Lung (tissue), 13 donors: ENCODE results near the gene ISM2. TPM values are rescaled to one million over a fixed set of nuclear protein-coding genes. Genes with fewer than 3 reads are reported as not detected.

Source experiments
- ATAC-seq: fragments of 200-7000 bp; cut with Tn5 transposase; one replicate; pipeline ENCODE4 v1.9.1; 2020; ENCODE audit warnings: moderate number of reproducible peaks; ENCODE audit not compliant: insufficient read depth, low FRiP score
- DNase-seq, 3 donors: peaks; one replicate each; pipeline ENCODE4 v3.0.0-alpha.2; 2013 to 2017
- H3K27ac ChIP-seq, 2 donors: one replicate each; pipeline ENCODE4 v1.5.1; 2013; ENCODE audit warnings: mild to moderate bottlenecking in 2 of 2, moderate library complexity in 2 of 2, control low read depth in 1 of 2, inconsistent platforms in 1 of 2, low read depth in 1 of 2, low read length in 1 of 2
- H3K27me3 ChIP-seq, 3 donors: one replicate each; pipeline ENCODE4 v1.5.1; 2013; ENCODE audit warnings: low read length in 2 of 3; ENCODE audit not compliant: control insufficient read depth in 3 of 3, insufficient read depth in 3 of 3
- H3K36me3 ChIP-seq, 4 donors: one replicate each; pipeline ENCODE4 v1.5.1; 2013; ENCODE audit warnings: low read length in 4 of 4, mild to moderate bottlenecking in 1 of 4, moderate library complexity in 1 of 4; ENCODE audit not compliant: control insufficient read depth in 4 of 4, insufficient read depth in 4 of 4
- H3K4me1 ChIP-seq, 5 donors: one replicate each; pipeline ENCODE4 v1.5.1; 2013; ENCODE audit warnings: low read length in 5 of 5, mild to moderate bottlenecking in 2 of 5, moderate library complexity in 1 of 5; ENCODE audit not compliant: control insufficient read depth in 5 of 5, insufficient read depth in 5 of 5
- H3K4me3 ChIP-seq: one replicate; pipeline ENCODE4 v1.5.1; 2013; ENCODE audit warnings: mild to moderate bottlenecking, control low read depth, moderate library complexity
- H3K9ac ChIP-seq, 2 donors: one replicate each; pipeline ENCODE4 v1.5.1; 2013; ENCODE audit warnings: low read length in 2 of 2, control low read depth in 1 of 2; ENCODE audit not compliant: insufficient read depth in 1 of 2
- H3K9me3 ChIP-seq, 4 donors: one replicate each; pipeline ENCODE4 v1.5.1; 2013; ENCODE audit warnings: low read length in 3 of 4, mild to moderate bottlenecking in 1 of 4, moderate library complexity in 1 of 4; ENCODE audit not compliant: control insufficient read depth in 4 of 4, insufficient read depth in 3 of 4
- CTCF ChIP-seq: IDR thresholded peaks from 2 replicates; pipeline ENCODE4 v1.5.1; 2012; ENCODE audit warnings: mild to moderate bottlenecking; ENCODE audit errors: control extremely low read depth, extremely low read depth
- WGBS, 2 donors: extraction: QIAGEN DNeasy Blood & Tissue Kit; methylation state at CpG; one replicate each; pipeline ENCODE4 v1.1.7; 2013; 5-methylcytosine and 5-hydroxymethylcytosine counted together
- polyA plus RNA-seq, 2 donors: library from polyadenylated mRNA; stranded (reverse); fragments of 200-250 nt; gene quantifications; one replicate each; pipeline ENCODE4 v1.2.1, GENCODE V29; 2013
- small RNA-seq: library from RNA; depleted of rRNA; stranded (forward); fragments of <200 nt; gene quantifications from one replicate; pipeline ENCODE3, GENCODE V24; 2014; ENCODE audit warnings: low replicate concordance
- total RNA-seq, 2 donors: library from RNA; depleted of rRNA in 1 of 2; stranded (reverse); fragments of >200 nt in 1 of 2; gene quantifications; one replicate each; pipeline ENCODE4 v1.2.1, GENCODE V29; 2014 to 2021
- donor health status: control.
- donor health status: control.
- donor health status: Bipolar disorder and iron deficiency.
- donor health status: healthy.
- donor health status: DM: yes; HTN: yes; CAD: no.

The ISM2 gene
- total and polyA plus RNA-seq, 4 donors = 0.02 TPM; not detected in 3

- DNase-seq = no peak
- no peak for ATAC-seq
- no peaks in the 10 kb centered on the region for H3K9me3 ChIP-seq
- 98% methylated on average over 3 of the region's 3 CpGs for WGBS, 2 donors
- no peaks in the 10 kb centered on the region for H3K4me1 ChIP-seq
- H3K36me3 ChIP-seq = peaks cover 21 to 38% (median 26%) of the 10 kb centered on the region in 4 donors
- H3K27me3 ChIP-seq = no peaks in the 10 kb centered on the region
- H3K9ac ChIP-seq = no peak overlapping the region
- no peak for TF ChIP-seq CTCF
- no peak overlapping the region for H3K4me3 ChIP-seq
- H3K27ac ChIP-seq = no peak overlapping the region
These were observed 62.6 kb downstream of the ISM2 start for GRCh38 chr14:77436042-77436441.

GRCh38 chr14:77426396-77426795 lies 72.2 kb downstream of the ISM2 start:
- H3K36me3 ChIP-seq = peaks cover 48 to 52% (median 51%) of the 10 kb centered on the region in 4 donors
- peaks cover 0 to 5% (median 0%) of the 10 kb centered on the region in 4 donors for H3K9me3 ChIP-seq
- no peak for ATAC-seq
- TF ChIP-seq CTCF = no peak
- H3K4me1 ChIP-seq = no peaks in the 10 kb centered on the region
- H3K4me3 ChIP-seq = no peak overlapping the region
- no peak overlapping the region for H3K9ac ChIP-seq
- no peaks in the 10 kb centered on the region for H3K27me3 ChIP-seq
- WGBS, 2 donors = 96 to 98% methylated on average over 3 of the region's 3 CpGs
- no peak overlapping the region for H3K27ac ChIP-seq
- no peak for DNase-seq

GRCh38 chr14:77424862-77425261 lies 73.8 kb downstream of the ISM2 start:
- no peak for TF ChIP-seq CTCF
- no peaks in the 10 kb centered on the region for H3K27me3 ChIP-seq
- no peak overlapping the region for H3K4me3 ChIP-seq
- peaks cover 45 to 54% (median 49%) of the 10 kb centered on the region in 4 donors for H3K36me3 ChIP-seq
- no peak overlapping the region for H3K27ac ChIP-seq
- no peaks in the 10 kb centered on the region for H3K4me1 ChIP-seq
- H3K9me3 ChIP-seq = peaks cover 0 to 8% (median 5%) of the 10 kb centered on the region in 4 donors
- WGBS, 2 donors = 86 to 88% methylated on average over 3 of the region's 3 CpGs
- ATAC-seq (no peak), DNase-seq (no peak)
- no peak overlapping the region for H3K9ac ChIP-seq

Small RNAs within 50 kb of the gene (small RNA-seq; reads per million reads assigned to genes)
- gene RF00404 = not detected
- not detected for gene RN7SL587P

Other genes starting within 250 kb of the ISM2 start
- not detected for gene NGB, start 227.6 kb downstream of the ISM2 start, total RNA-seq
- gene NGB, start 227.6 kb downstream of the ISM2 start, polyA plus RNA-seq = not detected
- 10 to 100 TPM; 14.0 to 43.1 TPM for gene POMT2, start 177.9 kb downstream of the ISM2 start, total RNA-seq
- gene POMT2, start 177.9 kb downstream of the ISM2 start, polyA plus RNA-seq = 10 to 100 TPM in 1 of 2 donors, 1 to 10 TPM in 1; 10.0 to 14.3 TPM
- 10 to 100 TPM in 1 of 2 donors, 1 to 10 TPM in 1; 7.9 to 20.2 TPM for gene GSTZ1, start 177.8 kb downstream of the ISM2 start, total RNA-seq
- gene GSTZ1, start 177.8 kb downstream of the ISM2 start, polyA plus RNA-seq = 10 to 100 TPM; 17.0 to 27.0 TPM
- gene TMED8, start 121.7 kb downstream of the ISM2 start, total RNA-seq = 10 to 100 TPM; 10.3 to 15.4 TPM
- 1 to 10 TPM; 4.0 to 5.0 TPM for gene TMED8, start 121.7 kb downstream of the ISM2 start, polyA plus RNA-seq
- 10 to 100 TPM in 1 of 2 donors, 1 to 10 TPM in 1; 5.9 to 12.5 TPM for gene SAMD15, start 121.4 kb downstream of the ISM2 start, total RNA-seq
- 1 to 10 TPM in 1 of 2 donors, under 1 TPM in 1; 0.71 to 1.2 TPM for gene SAMD15, start 121.4 kb downstream of the ISM2 start, polyA plus RNA-seq
- gene NOXRED1, start 75.3 kb downstream of the ISM2 start, total RNA-seq = under 1 TPM; 0.43 to 0.94 TPM
- under 1 TPM; 0.23 to 0.30 TPM for gene NOXRED1, start 75.3 kb downstream of the ISM2 start, polyA plus RNA-seq
- gene VIPAS39, start 41.2 kb downstream of the ISM2 start, total RNA-seq = 10 to 100 TPM; 16.0 to 22.8 TPM
- gene VIPAS39, start 41.2 kb downstream of the ISM2 start, polyA plus RNA-seq = 10 to 100 TPM in 1 of 2 donors, 1 to 10 TPM in 1; 7.7 to 12.3 TPM
- 10 to 100 TPM; 90.4 to 98.5 TPM for gene AHSA1, start 40.7 kb downstream of the ISM2 start, total RNA-seq
- gene AHSA1, start 40.7 kb downstream of the ISM2 start, polyA plus RNA-seq = 100 to 1,000 TPM in 1 of 2 donors, 10 to 100 TPM in 1; 84.5 to 119 TPM
- gene SPTLC2, start 117.8 kb upstream of the ISM2 start, total RNA-seq = 10 to 100 TPM; 31.0 to 48.6 TPM
- gene SPTLC2, start 117.8 kb upstream of the ISM2 start, polyA plus RNA-seq = 10 to 100 TPM in 1 of 2 donors, 1 to 10 TPM in 1; 8.1 to 24.3 TPM
- gene ALKBH1, start 209.2 kb upstream of the ISM2 start, total RNA-seq = 10 to 100 TPM; 10.0 to 11.7 TPM
- gene ALKBH1, start 209.2 kb upstream of the ISM2 start, polyA plus RNA-seq = 1 to 10 TPM; 6.2 to 6.8 TPM
- 10 to 100 TPM; 41.6 to 86.8 TPM for gene SLIRP, start 209.3 kb upstream of the ISM2 start, total RNA-seq
- 100 to 1,000 TPM; 227 to 423 TPM for gene SLIRP, start 209.3 kb upstream of the ISM2 start, polyA plus RNA-seq